PFSK-1 (cell line): ENCODE results near the gene CTSE.
"Not testable (repeated sequence)": the region's sequence is repeated elsewhere in the genome, so short reads cannot be mapped to it uniquely, and the experiment has no call there.

Experiments
- FOXP2 ChIP-seq: optimal IDR thresholded peaks from 2 replicates; pipeline ENCODE3; 2011; ENCODE audit warnings: borderline replicate concordance, control low read depth, inconsistent platforms; ENCODE audit not compliant: insufficient read depth; ENCODE audit errors: extremely low read length, extremely low read depth
- POLR2AphosphoS5 ChIP-seq: IDR thresholded peaks from 2 replicates; pipeline ENCODE4 v1.6.1; 2012; ENCODE audit warnings: low read depth, mild to moderate bottlenecking, control low read depth, low read length, moderate library complexity
- REST ChIP-seq, 2 experiments: IDR thresholded peaks; 2 replicates each; pipeline versions ENCODE4 v1.6.1 to v1.8.0; 2011 to 2012; ENCODE audit warnings: low read depth in 2 of 2, low read length in 2 of 2, control low read depth in 1 of 2, inconsistent platforms in 1 of 2, mild to moderate bottlenecking in 1 of 2, moderate library complexity in 1 of 2; ENCODE audit not compliant: insufficient read depth in 1 of 2
- SIN3A ChIP-seq: IDR thresholded peaks from 2 replicates; pipeline ENCODE4 v1.6.1; 2012; ENCODE audit warnings: mild to moderate bottlenecking, low read length, moderate library complexity, borderline replicate concordance; ENCODE audit not compliant: insufficient read depth
- TAF1 ChIP-seq: IDR thresholded peaks from 2 replicates; pipeline ENCODE4 v1.6.1; 2012; ENCODE audit warnings: low read length, control low read depth, borderline replicate concordance; ENCODE audit not compliant: insufficient read depth

The CTSE gene

GRCh38 chr1:206058927-206059292 is 35.2 kb upstream of the CTSE start:
- no peak for TF ChIP-seq TAF1
- no peak for TF ChIP-seq POLR2AphosphoS5
- no peak for TF ChIP-seq SIN3A
- no peak for TF ChIP-seq FOXP2
- no peak for TF ChIP-seq REST (IDR thresholded peaks at IDR 0.05; ENCODE audit: insufficient read depth in 1 of 2, low read depth in 2 of 2, low read length in 2 of 2)

DNA sequence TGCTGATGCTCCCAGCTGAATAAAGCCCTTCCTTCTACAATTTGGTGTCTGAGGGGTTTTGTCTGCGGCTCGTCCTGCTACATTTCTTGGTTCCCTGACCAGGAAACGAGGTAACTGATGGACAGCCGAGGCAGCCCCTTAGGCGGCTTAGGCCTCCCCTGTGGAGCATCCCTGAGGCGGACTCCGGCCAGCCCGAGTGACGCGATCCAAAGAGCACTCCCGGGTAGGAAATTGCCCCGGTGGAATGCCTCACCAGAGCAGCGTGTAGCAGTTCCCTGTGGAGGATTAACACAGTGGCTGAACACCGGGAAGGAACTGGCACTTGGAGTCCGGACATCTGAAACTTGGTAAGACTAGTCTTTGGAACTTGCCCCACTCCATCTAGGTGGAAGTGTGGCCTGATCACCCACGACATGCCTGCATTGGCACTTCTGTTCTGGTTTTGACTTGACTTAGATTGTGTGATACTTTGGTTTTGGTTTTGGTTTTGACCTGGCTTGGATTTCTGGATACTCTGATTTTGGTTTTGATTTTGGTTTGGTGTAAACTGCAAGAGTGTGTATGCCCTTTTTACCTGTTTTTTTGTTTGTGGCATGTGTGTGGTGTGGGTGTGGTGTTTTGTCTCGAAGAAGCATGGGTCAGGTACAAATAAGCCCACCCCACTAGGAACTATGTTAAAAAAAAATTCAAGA is 29.4 kb upstream of the CTSE start, which contains the start of gene RHEX:
TSS of gene RHEX (plus strand) at position 255 of the 692 bp plus-strand sequence. CDS start 44,656 bp downstream, outside the sequence.
- TF ChIP-seq TAF1; REST (IDR thresholded peaks at IDR 0.05; ENCODE audit: insufficient read depth in 1 of 2, low read depth in 2 of 2, low read length in 2 of 2); SIN3A: not testable (repeated sequence)

GRCh38 chr1:206050655-206051235 is 27.1 kb upstream of the CTSE start:
- TF ChIP-seq FOXP2 (no peak), POLR2AphosphoS5 (no peak), TAF1 (no peak), REST (IDR thresholded peaks at IDR 0.05; ENCODE audit: insufficient read depth in 1 of 2, low read depth in 2 of 2, low read length in 2 of 2) (no peak), SIN3A (no peak)

DNA sequence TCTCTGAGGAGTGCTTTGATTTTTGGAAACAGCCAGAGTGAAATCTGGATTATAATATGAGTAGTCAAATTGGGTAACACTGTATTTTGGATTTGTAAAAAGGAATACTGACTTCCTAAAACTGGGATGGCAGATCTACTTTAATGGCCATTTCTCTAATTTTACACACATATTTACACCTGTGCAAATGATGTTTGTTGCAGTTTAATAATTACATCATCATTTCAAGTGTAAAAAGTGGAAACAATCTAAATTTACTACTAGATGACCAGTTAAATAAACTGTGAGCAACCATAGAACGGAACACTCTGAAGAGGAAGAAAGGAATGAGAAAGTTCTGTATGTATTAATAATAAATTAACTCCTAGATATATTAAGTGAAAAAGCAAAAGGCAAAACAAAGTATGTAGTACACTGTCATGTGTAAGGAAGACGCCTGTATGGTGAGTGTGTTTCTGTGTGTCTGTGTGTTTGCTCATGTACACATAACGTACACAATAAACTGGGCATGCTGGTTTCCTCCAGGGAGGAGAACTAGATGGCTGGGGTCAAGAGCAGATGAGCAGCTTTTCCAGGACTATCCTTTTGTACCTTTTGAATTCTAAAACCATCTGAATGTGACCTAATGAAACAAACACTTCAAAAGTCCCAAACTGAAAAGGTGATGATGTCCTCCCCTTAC is 26.4 kb upstream of the CTSE start:
- TF ChIP-seq REST (IDR thresholded peaks at IDR 0.05; ENCODE audit: insufficient read depth in 1 of 2, low read depth in 2 of 2, low read length in 2 of 2) (no peak), TAF1 (no peak), POLR2AphosphoS5 (no peak), FOXP2 (no peak), SIN3A (no peak)
